NCI-H2081 treated with DMSO at 0.1 percent for 48 hours (cell line): Measurements from ENCODE around the gene FBXL19.
"Not testable (repeated sequence)": the region's sequence is repeated elsewhere in the genome, so short reads cannot be mapped to it uniquely, and the experiment has no call there.

Experiments
- DNase-seq: peaks from one replicate; lab custom pipeline; 2025; lab: John Stamatoyannopoulos, UW

FBXL19 gene

GRCh38 chr16:30923554-30924075 lies at the start of gene FBXL19:
Gene FBXL19 (plus strand): TSS chr16:30923572. CDS start chr16:30925755, 2,183 bp downstream.
- no peak for DNase-seq

- no peak for DNase-seq
Measured at GRCh38 chr16:30874244-30874820, 49.0 kb upstream of the FBXL19 start.

GRCh38 chr16:30874821-30875717 lies 48.3 kb upstream of the FBXL19 start:
- peak; percentile 29 for DNase-seq

- no peak for DNase-seq
Measured at GRCh38 chr16:30875871-30876801, 47.2 kb upstream of the FBXL19 start.

GRCh38 chr16:30876867-30877266 lies 46.5 kb upstream of the FBXL19 start:
- no peak for DNase-seq

- no peak for DNase-seq
Measured at GRCh38 chr16:30882429-30883310, 40.7 kb upstream of the FBXL19 start.

GRCh38 chr16:30884760-30885159 lies 38.6 kb upstream of the FBXL19 start:
- no peak for DNase-seq

GRCh38 chr16:30885196-30885595 lies 38.2 kb upstream of the FBXL19 start:
- DNase-seq, result no peak

GRCh38 chr16:30886145-30886544 lies 37.2 kb upstream of the FBXL19 start:
- no peak for DNase-seq

GRCh38 chr16:30887927-30888326 lies 35.4 kb upstream of the FBXL19 start:
- DNase-seq, result no peak

GRCh38 chr16:30888856-30889499 lies 34.4 kb upstream of the FBXL19 start:
- DNase-seq, result no peak

GRCh38 chr16:30889721-30890120 lies 33.7 kb upstream of the FBXL19 start:
- DNase-seq, result no peak

GRCh38 chr16:30891043-30891823 lies 32.1 kb upstream of the FBXL19 start:
- not testable (repeated sequence) for DNase-seq

- no peak for DNase-seq
Measured at GRCh38 chr16:30892670-30893416, 30.5 kb upstream of the FBXL19 start.

- no peak for DNase-seq
Measured at GRCh38 chr16:30893417-30893743, 30.0 kb upstream of the FBXL19 start.

- DNase-seq, result no peak
Measured at GRCh38 chr16:30893744-30894539, 29.4 kb upstream of the FBXL19 start, which contains the start of gene BCL7C. Gene BCL7C (minus strand): TSS chr16:30894077. CDS start chr16:30893944, 133 bp downstream.

- no peak for DNase-seq
Measured at GRCh38 chr16:30894540-30895368, 28.6 kb upstream of the FBXL19 start.
